PC-9 (cell line): ENCODE results near the gene EPN1. TPM values are rescaled to one million over a fixed set of nuclear protein-coding genes. Genes with fewer than 3 reads are reported as not detected.

Experiments
- BruUV-seq: library from RNA; stranded (reverse); fragments of 400-500 nt; replicated peaks from 2 replicates; lab custom pipeline; 2021; lab: Mats Ljungman, UMichigan
- CTCF ChIA-PET: fragments of 300-600 bp; sonication (Branson Sonifier 250); formaldehyde crosslinking; loops from one replicate; lab custom pipeline; 2022; ENCODE audit warnings: antibody characterized with exemption; lab: Charles Lee
- POLR2A ChIA-PET: fragments of 300-600 bp; sonication (Branson Sonifier 250); formaldehyde crosslinking; loops from one replicate; lab custom pipeline; 2022; ENCODE audit warnings: antibody characterized with exemption; ENCODE audit not compliant: unreplicated experiment; lab: Charles Lee
- DNase-seq, 2 experiments: peaks; one replicate each; pipeline versions ENCODE4 v3.0.0 to v3.0.0-alpha.2; 2015 to 2022; ENCODE audit warnings: mixed read lengths in 1 of 2
- H2AFZ ChIP-seq: fragments of 200-600 bp; sonication (generic); 2 replicates; pipeline ENCODE4 v1.8.1; 2017; ENCODE audit warnings: antibody characterized with exemption
- H3F3A ChIP-seq: fragments of 200-600 bp; sonication (generic); 2 replicates; pipeline ENCODE4 v1.8.1; 2017; ENCODE audit warnings: antibody characterized with exemption, mild to moderate bottlenecking, low read depth; ENCODE audit not compliant: insufficient read depth
- H3K27ac ChIP-seq: fragments of 200-600 bp; sonication (generic); 2 replicates; pipeline ENCODE4 v1.6.1; 2016; ENCODE audit warnings: mixed run types
- H3K27me3 ChIP-seq: fragments of 200-600 bp; sonication (generic); 2 replicates; pipeline ENCODE4 v1.6.1; 2016; ENCODE audit warnings: low read depth, mixed run types; ENCODE audit not compliant: insufficient read depth
- H3K36me3 ChIP-seq: fragments of 200-600 bp; sonication (generic); 2 replicates; pipeline ENCODE4 v1.6.1; 2016; ENCODE audit warnings: low read depth, mixed run types
- H3K4me1 ChIP-seq: fragments of 200-600 bp; sonication (generic); replicated peaks from 2 replicates; pipeline ENCODE4 v1.6.1; 2016; ENCODE audit warnings: mixed run types; ENCODE audit not compliant: insufficient read depth
- H3K4me2 ChIP-seq: fragments of 200-600 bp; sonication (generic); 2 replicates; pipeline ENCODE4 v1.6.1; 2017; ENCODE audit warnings: mixed run types
- H3K4me3 ChIP-seq: fragments of 200-600 bp; sonication (generic); 2 replicates; pipeline ENCODE4 v1.6.1; 2016; ENCODE audit warnings: mixed run types
- H3K79me2 ChIP-seq: fragments of 200-600 bp; sonication (generic); 2 replicates; pipeline ENCODE4 v1.6.1; 2017; ENCODE audit warnings: low read depth, mixed run types
- H3K9me2 ChIP-seq: fragments of 200-600 bp; sonication (generic); 2 replicates; pipeline ENCODE4 v1.8.1; 2017; ENCODE audit warnings: mild to moderate bottlenecking; ENCODE audit not compliant: insufficient read depth
- H3K9me3 ChIP-seq: fragments of 200-600 bp; sonication (generic); 2 replicates; pipeline ENCODE4 v1.8.1; 2016; ENCODE audit warnings: low read depth; ENCODE audit not compliant: insufficient read depth
- H4K20me1 ChIP-seq: fragments of 200-600 bp; sonication (generic); 2 replicates; pipeline ENCODE4 v1.8.1; 2017; ENCODE audit not compliant: insufficient read depth
- CTCF ChIP-seq: fragments of 200-600 bp; sonication (generic); conservative IDR thresholded peaks from 2 replicates; pipeline ENCODE4 v1.6.1; 2017; ENCODE audit warnings: mixed run types, antibody characterized with exemption, mild to moderate bottlenecking, moderate library complexity
- EZH2 ChIP-seq: fragments of 200-600 bp; sonication (generic); IDR thresholded peaks from 2 replicates; pipeline ENCODE4 v1.8.0; 2017; ENCODE audit warnings: antibody characterized with exemption, low read depth
- intact Hi-C: fragments of 100-400 bp; cut with micrococcal nuclease; formaldehyde crosslinking; loops from one replicate; pipeline ENCODE4 v1.10.0; 2022; ENCODE audit not compliant: unreplicated experiment
- total RNA-seq: library from RNA; stranded (reverse); gene quantifications from 2 replicates; pipeline ENCODE4 v1.2.3, GENCODE V29; 2021

EPN1 gene
- total RNA-seq, 1 experiment from 2014 or later = 232 TPM

- no peaks in the 10 kb centered on the region for H3K9me2 ChIP-seq
- H3K36me3 ChIP-seq = peaks cover 9% of the 10 kb centered on the region
- ChIA-PET POLR2A (interaction anchor here (0.6 to 1.2 kb wide), 4 partner anchors 11 to 671 kb away, joined by 3 to 13 read pairs (median 7); partner anchors contain the start of genes NAT14 and ZSCAN5A), CTCF (no interaction called here)
- H3K27ac ChIP-seq = peak within 1 kb of the TSS; percentile 44
- peak within 1 kb of the TSS; percentile 66 for H3K4me3 ChIP-seq
- H3K27me3 ChIP-seq = no peaks in the 10 kb centered on the region
- H3F3A ChIP-seq = peaks cover 58% of the 10 kb centered on the region; the same call in 1 of the 2 replicates
- H2AFZ ChIP-seq = peak within 1 kb of the TSS; percentile 59
- no peaks in the 10 kb centered on the region for H3K9me3 ChIP-seq
- BruUV-seq = no TSS peak
- TF ChIP-seq CTCF (no peak), EZH2 (no peak)
- peaks cover 50% of the 10 kb centered on the region for H3K79me2 ChIP-seq
- intact Hi-C loops = loop anchor here (1.0 kb wide), 2 partner anchors 11 to 32 kb away; partner anchors contain the start of gene EPN1
- peak within 1 kb of the TSS; percentile 90 for H3K4me2 ChIP-seq
- H3K4me1 ChIP-seq = peaks cover 8% of the 10 kb centered on the region
- peaks cover 11% of the 10 kb centered on the region for H4K20me1 ChIP-seq
- DNase-seq = peak; percentile 74 to 79
Measured at GRCh38 chr19:55643003-55643886, 31.8 kb upstream of the EPN1 start, which contains the start of gene ZNF581. TSS of gene ZNF581 (plus strand) at chr19:55643649. CDS start at chr19:55644572, 923 bp downstream.

- H3K79me2 ChIP-seq = peaks cover 50% of the 10 kb centered on the region
- DNase-seq = no peak
- H3K4me2 ChIP-seq = peak overlapping the region; percentile 90
- intact Hi-C loops = loop anchor here (1.0 kb wide), 2 partner anchors 10 to 31 kb away; partner anchors contain the start of gene EPN1
- peaks cover 8% of the 10 kb centered on the region for H3K4me1 ChIP-seq
- no peaks in the 10 kb centered on the region for H3K9me3 ChIP-seq
- peaks cover 6% of the 10 kb centered on the region for H3K36me3 ChIP-seq
- peak overlapping the region; percentile 59; the same call in 1 of the 2 replicates for H2AFZ ChIP-seq
- H4K20me1 ChIP-seq = peaks cover 11% of the 10 kb centered on the region
- peak overlapping the region; percentile 44 for H3K27ac ChIP-seq
- no peaks in the 10 kb centered on the region for H3K9me2 ChIP-seq
- TF ChIP-seq CTCF (no peak), EZH2 (no peak)
- H3F3A ChIP-seq = peaks cover 52% of the 10 kb centered on the region; the same call in 1 of the 2 replicates
- peak overlapping the region; percentile 66 for H3K4me3 ChIP-seq
- CTCF ChIA-PET = no interaction called here
- no peaks in the 10 kb centered on the region for H3K27me3 ChIP-seq
- BruUV-seq = no TSS peak
- POLR2A ChIA-PET = no interaction called here
Measured at GRCh38 chr19:55643887-55644176, 31.2 kb upstream of the EPN1 start.

GRCh38 chr19:55644191-55644833 lies 30.7 kb upstream of the EPN1 start:
- intact Hi-C loops = no loop called here
- no TSS peak for BruUV-seq
- POLR2A ChIA-PET = no interaction called here
- Histone ChIP-seq H3K27ac (peak overlapping the region; percentile 44), H4K20me1 (peaks cover 10% of the 10 kb centered on the region), H2AFZ (peak overlapping the region; percentile 59; the same call in 1 of the 2 replicates), H3K9me2 (no peaks in the 10 kb centered on the region), H3K4me2 (peak overlapping the region; percentile 90), H3K27me3 (no peaks in the 10 kb centered on the region), H3F3A (peaks cover 47% of the 10 kb centered on the region; the same call in 1 of the 2 replicates), H3K36me3 (peaks cover 6% of the 10 kb centered on the region), H3K4me1 (peaks cover 8% of the 10 kb centered on the region), H3K9me3 (no peaks in the 10 kb centered on the region), H3K4me3 (peak overlapping the region; percentile 66), H3K79me2 (peaks cover 50% of the 10 kb centered on the region)
- DNase-seq = no peak
- CTCF ChIA-PET = no interaction called here
- TF ChIP-seq CTCF = no peak
